ENCODE data around the gene HOGA1.
"Not testable (repeated sequence)": the region's sequence is repeated elsewhere in the genome, so short reads cannot be mapped to it uniquely, and the experiment has no call there.

HOGA1 gene

DNA sequence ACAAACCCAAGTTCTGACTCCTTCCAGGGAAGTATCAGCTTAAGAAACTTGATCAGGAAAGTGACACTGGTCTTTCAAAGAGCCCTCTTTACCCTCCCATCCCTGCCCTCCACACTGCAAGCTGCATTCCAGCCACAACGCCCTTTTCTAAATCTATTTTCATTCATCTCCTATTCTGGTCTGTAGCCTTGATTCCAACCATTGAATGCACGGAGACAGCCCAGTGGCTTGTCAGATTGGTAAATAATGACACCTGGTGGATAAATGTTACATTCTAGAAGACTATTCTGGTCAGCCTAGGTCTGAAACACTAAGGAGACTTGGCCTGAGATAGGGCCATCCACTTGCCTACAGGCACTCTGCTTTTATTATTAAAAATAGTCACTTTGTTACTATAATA lies 28.2 kb downstream of the HOGA1 start:
- no peak for DNase-seq

DNA sequence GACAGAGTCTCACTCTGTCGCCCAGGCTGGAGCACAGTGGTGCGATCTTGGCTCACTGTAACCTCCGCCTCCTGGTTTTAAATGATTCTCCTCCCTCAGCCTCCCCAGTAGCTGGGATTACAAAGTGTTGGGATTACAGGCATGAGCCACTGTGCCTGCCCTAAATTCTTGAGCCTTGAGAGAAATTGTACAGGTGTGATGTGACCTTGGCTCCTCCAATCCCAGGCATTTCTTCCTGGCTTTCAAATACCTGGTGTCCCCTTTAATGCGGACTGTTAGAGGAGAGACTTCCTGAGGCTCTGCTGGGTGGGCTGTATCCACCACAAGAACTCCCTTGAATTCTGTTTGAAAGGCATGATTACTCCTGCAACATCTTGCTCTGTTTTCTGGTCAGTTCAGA lies 34.1 kb downstream of the HOGA1 start:
- no peak for DNase-seq

DNA sequence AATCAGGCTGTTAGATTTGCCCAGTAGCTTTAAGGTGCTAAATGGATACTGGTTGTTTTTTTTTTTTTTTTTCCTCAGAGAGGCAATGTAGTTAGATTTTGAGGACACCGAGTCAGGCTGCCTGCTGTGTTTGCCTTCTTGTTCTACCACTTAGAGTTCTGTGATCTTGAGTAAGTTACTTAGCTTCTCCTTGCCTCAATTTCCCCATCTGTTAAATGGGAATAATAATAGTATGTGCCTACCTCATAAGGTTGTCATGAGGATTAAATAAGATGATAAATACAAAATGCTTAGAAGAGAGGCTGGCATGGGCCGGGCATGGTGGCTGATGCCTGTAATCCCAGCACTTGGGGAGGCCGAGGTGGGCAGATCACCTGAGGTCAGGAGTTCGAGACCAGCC lies 34.5 kb downstream of the HOGA1 start:
- no peak for DNase-seq

DNA sequence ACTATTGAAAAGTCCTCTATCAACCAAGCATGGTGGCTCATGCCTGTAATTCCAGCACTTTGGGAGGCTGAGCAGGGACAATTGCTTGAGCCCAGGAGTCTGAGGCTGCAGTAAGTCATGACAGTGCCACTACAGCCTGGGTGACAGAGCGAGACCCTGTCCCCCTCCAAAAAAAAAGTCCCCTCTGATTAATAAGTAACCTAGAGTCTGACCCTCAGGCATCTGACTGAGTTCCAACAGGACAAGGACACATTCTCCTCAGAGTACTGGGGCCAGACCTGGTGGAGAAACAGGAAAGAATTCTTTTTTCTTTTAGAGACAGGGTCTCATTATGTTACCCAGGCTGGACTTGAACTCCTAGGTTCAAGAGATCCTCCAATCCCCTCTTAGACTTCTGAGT lies 39.1 kb downstream of the HOGA1 start:
- no peak for DNase-seq

DNA sequence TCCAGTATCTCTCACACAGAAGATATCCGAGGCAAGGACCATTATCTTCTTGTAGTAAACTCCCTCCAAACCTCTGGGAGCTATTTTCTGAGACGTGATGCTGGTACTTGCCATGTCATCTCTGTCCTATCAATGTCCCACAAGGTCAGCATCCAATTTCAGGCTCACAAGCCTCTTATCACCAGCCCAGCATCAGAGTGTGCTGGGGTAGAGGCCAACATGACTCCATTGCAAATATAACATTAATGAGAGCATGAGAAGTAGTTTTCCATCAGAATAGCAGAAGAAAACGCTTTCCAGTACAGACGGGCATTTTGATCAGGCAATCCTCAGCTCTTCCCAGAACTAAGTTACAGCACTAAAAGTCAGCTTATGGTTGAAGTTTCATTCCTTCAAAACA lies 43.5 kb downstream of the HOGA1 start:
- DNase-seq, result no peak

DNA sequence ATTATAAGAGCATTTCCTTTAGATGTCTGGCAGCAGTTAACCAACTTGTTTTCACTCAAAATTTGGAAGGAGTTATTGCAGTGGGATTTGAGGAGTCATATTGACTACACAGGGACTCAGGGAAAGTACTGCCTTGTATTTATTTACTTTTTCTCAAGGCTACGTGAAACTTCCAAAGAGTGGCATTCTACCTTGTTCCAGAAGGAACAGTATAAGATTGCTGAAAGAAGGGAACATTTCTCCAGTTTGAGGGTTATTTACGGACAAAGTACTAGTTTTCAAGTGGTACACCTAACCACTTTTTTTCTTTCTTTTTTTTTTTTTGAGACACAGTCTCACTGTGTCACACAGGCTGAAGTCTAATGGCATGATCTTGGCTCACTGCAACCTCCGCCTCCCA lies 44.0 kb downstream of the HOGA1 start:
- DNase-seq, result no peak

DNA sequence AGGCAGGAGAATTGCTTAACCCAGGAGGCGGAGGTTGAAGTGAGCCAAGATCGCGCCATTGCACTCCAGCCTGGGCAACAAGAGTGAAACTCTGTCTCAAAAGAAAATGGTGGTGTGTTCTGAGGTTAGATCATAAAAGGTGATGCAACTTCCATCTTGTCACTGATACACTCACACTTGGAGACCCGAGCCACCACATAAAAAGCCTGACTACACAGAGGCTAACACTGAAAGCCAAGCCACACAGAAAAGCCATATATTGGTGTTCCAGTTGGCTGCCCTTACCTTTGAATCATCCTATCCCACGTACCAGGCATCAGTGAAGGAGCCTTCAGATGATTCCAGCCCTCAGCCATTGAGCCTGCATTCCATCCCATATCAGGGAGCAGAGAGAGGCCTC lies 45.1 kb downstream of the HOGA1 start:
- no peak for DNase-seq

DNA sequence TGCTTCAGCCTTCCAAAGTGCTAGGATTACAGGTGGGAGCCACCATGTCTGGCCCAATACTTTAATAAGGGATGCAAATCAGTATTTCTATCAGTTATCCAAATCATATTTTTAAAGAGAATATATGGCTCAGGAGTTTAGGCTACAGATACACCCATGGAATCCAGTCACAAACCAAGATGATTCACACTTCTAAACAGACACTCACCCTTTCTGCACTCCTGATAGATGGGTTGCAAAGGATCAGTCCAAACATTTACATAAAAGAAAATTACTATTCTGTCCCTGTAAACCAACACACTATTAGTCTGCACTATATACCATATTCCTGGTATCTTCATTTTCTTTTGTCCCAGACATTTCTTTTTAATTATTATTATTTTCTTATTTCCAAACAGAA lies 46.9 kb downstream of the HOGA1 start:
- DNase-seq, result no peak

DNA sequence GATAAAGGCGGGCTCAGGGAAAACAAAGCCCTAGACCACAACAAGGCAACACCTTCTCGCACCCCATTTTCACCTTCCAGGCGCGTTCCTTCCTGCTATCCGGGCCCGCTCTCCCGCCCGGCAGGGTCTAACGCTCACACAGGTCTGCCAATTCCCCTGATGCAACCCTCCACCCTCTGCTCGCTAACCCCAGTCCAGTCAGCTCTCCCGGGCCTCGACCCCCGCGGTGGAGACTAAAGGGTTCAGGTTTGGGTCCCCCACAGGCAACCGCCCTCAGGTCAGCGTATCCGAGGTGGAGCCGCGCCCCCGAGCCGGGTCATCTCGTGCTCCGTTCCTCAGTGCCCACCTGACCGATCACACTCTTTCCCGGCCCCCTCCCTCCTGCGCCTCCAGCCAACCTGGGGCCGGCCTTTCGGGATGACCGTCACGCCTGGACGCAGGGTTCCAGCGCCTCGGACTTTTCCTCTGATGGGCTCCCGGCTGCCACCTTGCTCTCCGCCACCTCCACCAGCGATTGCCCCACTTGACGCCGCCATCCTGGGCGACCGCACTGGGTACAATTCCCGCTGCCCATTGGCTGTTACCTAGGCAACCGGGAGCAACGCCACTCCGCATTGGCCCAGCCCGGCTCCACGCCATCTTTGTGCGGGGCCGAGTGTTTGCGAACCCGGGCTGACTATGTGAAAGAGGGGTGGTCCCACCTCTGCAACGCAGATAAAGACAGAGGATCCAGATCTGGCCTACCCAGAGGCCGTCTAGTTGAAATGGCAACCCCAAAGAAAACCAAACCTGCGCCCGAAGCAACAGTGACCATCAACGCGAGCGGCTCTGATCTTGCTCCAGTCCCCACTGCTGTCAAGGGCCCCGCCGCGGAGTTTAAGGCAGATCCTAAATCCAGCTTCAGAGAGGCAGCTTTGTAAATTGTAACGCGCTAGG lies 49.0 kb downstream of the HOGA1 start, which contains the start of gene MORN4:
Gene MORN4 (minus strand): TSS at position 552 of the 936 bp plus-strand sequence. CDS start 13,847 bp downstream, outside the sequence.
- DNase-seq, result peak; percentile 92 to 93

DNA sequence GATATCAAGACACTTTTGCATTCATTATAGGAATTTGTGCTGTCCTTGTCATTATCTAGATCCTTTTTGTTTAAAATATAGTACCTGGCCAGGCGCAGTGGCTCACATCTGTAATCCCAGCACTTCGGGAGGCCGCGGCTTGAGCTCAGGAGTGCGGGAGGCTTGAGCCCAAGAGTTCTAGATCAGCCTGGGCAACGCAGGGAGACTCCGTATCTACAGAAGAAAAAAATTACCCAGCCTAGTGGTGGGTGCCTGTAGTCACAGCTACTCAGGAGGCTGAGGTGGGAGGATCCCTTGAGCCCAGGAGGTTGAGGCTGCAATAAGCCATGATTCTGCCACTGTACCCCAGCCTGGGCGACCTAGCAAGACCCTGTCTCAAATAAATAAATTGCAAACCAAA lies 49.7 kb downstream of the HOGA1 start:
- DNase-seq, result peak; percentile 35 to 46

DNA sequence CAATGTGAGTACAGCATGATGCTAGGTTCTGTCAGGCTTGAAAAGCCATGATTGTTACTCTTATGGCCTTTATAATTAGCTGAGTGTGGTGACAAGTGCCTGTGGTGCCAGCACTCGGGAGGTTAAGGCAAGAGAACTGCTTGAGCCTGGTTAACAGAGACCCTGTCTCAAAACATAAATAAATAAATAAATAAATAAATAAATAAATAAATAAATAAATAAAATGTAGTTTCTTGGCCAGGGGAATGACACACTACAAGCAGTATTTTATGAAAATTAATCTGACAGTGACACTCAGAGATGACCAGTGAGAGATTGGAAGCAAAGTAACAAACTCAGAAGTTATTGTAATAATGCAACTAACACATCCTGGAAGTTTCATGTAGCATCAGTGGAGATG lies 51.4 kb downstream of the HOGA1 start:
- no peak for DNase-seq

DNA sequence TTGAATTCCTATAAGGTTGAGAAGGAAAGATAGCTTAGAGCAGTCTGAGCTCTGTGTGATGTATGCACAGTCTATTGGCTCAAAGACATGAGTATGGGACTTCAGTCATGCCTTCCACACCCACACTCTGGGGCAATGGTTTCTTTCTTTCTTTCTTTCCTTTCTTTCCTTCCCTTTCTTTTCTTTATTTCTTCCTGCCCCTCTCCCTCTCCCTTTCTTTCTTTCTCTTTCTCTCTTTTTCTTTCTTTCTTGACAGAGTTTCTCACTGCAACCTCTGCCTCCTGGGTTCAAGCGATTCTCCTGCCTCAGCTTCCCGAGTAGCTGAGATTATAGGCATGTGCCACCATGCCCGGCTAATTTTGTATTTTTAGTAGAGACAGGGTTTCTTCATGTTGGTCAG lies 54.9 kb downstream of the HOGA1 start:
- not testable (repeated sequence) for DNase-seq

DNA sequence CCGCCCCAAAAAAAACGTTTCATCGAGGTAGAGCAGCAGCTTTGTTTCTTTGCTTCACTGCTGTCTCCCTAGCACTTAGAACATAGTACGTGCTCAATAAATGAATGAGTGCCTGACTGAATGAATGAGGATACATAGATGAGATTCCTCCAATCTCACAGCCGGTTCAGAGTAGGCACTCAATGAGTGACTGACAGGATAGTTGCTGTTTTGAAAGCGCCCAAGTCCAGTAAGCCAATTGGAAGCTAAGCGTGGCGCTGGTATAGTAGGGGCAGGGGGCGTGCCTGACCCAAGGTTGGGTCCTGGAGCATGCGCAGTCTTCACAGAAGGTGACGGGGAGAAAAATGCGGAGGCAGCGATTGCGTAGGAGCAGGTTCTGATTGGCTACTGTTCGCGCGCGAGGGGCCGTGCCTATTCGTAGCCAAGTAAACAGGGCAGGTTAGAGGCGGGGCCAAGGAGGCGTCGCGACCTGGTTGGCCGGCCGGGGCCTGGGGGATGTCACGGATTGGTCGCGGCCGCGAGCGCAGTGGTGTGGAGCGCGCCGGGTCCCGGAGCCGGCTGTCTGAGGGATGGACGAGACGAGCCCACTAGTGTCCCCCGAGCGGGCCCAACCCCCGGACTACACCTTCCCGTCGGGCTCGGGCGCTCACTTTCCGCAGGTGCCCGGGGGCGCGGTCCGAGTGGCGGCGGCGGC lies 56.1 kb downstream of the HOGA1 start, which contains the start of gene PI4K2A:
Gene PI4K2A (plus strand): TSS at position 498 of the 694 bp plus-strand sequence. CDS start 72 bp downstream, at position 570.
- peak; percentile 99 for DNase-seq

DNA sequence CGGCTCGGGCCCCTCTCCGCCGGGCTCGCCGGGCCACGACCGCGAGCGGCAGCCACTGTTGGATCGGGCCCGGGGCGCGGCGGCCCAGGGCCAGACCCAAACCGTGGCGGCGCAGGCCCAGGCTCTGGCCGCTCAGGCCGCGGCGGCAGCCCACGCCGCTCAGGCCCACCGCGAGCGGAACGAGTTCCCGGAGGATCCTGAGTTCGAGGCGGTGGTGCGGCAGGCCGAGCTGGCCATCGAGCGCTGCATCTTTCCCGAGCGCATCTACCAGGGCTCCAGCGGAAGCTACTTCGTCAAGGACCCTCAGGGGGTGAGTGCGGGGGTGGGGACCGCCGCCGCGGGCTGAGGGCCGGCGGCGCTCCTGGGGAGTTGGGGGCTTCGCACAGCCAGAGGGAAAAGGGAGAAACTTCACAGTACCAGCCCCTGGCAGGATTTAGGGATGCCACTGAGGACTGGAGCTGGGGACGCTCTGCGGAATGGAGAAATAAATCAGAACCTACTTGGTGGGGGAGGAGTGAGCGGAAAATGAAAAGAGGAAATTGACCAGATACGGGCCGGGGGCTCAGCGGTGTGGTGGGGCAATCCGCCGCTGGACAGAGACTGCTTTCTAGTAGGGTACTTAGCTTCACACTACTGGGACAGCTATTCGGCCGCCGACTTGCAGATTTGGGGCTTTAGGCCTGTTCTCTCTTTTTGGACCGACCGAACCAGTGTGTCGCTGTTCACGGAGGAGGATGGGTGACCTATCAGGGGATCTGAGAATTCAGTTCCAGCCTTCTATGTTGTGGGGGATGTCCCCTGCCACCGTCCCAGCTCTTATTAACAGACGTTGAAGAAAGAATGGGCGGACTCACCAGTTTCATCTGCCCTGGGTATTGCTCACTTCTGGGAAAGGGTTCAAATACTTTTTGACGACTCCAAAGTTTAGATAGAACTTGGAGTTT lies 57.0 kb downstream of the HOGA1 start:
- peak; percentile 35 to 40 for DNase-seq

DNA sequence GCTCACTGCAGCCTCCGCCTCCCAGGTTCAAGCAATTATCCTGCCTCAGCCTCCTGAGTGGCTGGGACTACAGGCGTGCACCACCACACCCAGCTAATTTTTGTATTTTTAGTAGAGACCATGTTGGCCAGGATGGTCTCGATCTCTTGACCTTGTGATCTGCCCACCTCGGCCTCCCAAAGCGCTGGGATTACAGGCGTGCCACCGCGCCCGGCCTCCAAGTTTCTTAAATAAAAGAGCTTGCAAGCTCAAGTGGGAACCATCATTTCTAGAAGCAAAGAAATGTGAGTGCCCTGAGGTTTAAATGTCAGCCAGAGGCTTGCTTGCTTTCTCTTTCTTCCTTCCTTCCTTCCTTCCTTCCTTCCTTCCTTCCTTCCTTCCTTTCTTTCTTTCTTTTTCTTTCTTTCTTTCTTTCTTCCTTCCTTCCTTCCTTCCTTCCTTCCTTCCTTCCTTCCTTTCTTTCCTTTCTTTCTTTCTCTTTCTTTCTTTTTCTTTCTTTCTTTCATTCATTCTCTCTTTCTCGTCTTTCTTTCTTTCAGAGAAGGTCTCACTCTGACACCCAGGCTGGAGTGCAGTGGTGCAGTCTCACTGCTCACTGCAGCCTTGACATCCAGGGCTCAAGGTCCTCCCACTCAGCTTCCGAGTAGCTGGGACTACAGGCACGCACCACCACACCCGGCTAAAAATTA lies 58.4 kb downstream of the HOGA1 start:
- not testable (repeated sequence) for DNase-seq

DNA sequence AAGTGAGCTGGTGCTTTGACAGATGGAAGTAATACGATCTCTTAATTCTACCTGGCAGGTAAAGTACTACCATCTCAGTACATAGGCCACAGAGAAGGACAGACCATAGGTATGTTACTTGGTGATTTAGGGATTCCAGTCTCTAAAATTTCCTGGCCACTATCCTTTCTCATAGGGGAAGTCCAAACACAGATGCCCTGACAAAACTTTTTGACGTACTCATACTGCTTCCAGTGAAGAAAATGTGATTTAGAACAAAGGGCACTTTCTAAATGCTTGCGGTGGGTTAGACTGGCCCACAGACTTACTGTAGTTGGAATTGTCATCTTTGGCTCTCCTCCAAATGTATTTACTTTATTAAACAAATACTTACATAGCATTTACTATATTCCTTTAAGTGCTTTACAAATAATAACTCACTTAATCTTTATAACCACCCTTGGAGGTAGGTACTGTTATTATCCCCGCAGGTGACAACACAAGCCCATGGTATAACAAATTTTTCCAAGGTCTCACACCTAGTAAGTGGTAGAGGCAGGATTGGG lies 59.3 kb downstream of the HOGA1 start:
- no peak for DNase-seq

DNA sequence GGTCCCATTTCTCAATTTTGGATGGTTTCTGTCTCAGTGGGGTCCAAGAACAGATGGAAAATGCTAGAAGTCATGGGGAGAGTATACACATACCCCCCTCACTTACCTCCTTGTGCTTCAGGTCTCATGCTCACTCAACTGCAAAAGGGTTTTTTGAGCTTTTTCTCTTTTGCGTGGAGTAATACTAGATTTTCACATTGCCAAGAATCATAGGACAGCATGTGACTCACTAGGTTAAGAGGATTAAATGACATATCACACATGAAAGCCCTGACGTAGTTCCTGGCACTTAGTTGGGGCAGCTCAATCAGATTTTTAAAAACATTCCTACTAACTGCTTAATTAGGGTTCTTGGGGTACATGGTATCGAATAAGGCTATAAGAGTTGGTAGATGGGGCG lies 60.7 kb downstream of the HOGA1 start:
- DNase-seq, result no peak

DNA sequence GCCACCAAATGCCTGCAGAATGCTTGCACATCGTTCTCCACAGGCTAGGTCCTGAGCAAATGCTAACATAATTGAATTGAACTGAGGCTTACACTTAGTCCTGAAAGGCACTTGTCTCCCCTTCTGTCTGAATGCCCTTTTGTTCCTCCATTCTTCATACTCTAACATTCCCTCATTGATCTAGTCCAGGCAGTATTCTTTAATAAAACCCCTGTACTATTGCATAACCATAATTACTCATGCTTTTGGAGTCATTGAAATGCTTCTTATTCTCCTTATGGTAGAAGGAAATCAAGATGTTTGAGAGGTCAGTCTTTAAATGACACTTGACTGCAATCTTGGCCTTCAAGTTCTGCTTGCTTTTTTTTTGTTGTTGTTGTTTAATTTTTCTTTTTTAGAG lies 63.4 kb downstream of the HOGA1 start:
- no peak for DNase-seq

DNA sequence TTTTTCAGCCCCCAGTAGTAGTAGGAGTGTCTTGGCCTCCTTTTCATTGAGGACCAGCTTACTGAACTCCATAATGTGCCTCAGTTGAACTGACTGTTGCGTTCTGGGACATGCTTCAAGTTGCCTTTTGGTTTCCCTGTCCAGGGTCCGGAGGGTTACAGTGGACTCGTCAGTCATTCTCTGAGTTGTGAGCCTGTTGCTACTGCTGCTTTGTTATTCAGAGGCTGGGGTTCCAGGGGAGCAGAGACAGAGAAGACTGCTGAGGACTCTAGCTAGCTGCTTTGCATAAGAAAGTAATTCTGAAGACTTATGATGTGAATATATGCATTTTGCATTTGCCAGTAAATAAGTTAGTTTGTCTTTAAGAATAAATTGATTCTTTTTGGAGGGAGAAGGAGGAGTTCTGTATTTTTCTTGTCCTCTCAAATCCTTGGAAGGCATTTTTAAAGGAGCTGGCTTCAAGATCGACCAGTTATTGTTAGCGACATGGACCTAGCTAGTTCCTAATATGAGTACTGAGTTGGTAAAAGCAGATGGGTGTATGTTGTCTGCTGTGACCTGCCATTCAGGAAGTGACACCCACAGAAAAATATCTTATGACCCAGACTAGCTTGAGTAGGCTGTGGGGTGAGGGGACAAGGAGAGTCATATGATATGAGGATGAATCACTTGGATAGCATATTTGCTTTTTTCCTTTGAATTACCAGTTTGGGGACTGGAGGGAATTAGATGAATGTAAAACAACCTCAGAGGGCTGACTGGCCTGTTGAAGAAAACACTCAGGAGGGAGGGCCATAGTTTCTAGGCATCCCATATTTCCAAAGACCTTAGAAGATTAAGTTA lies 64.6 kb downstream of the HOGA1 start:
- peak; percentile 33 to 37 for DNase-seq

DNA sequence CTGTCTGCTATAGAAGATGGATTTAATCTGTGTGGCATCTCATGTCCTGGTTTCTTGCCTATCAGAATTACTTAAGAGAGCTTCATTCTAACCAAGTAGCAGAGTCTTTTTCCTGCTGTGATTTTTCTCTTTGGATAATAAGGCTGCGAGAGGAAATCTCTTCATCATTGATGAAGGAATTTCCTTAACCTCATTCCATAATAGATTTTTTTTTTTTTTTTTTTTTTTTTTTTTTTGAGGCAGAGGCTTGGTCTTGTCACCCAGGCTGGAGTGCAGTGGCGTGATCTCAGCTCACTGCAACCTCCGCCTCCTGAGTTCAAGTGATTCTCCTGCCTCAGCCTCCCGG lies 65.2 kb downstream of the HOGA1 start:
- not testable (repeated sequence) for DNase-seq

DNA sequence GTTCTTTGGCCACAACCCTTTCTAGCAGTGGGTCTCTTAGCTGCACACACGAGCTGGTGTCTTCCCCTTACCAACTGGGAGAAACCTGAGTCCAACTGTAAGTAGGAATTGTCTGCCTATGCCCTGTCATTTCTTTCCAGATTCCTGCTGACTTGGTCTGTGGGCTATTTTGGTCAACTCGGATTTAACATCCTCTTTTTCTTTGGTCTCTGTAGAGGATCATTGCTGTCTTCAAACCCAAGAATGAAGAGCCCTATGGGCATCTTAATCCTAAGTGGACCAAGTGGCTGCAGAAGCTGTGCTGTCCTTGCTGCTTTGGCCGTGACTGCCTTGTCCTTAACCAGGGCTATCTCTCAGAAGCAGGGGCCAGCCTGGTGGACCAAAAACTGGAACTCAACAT lies 66.5 kb downstream of the HOGA1 start:
- DNase-seq, result no peak
